ENCODE results near the gene RAB4A.

DNA sequence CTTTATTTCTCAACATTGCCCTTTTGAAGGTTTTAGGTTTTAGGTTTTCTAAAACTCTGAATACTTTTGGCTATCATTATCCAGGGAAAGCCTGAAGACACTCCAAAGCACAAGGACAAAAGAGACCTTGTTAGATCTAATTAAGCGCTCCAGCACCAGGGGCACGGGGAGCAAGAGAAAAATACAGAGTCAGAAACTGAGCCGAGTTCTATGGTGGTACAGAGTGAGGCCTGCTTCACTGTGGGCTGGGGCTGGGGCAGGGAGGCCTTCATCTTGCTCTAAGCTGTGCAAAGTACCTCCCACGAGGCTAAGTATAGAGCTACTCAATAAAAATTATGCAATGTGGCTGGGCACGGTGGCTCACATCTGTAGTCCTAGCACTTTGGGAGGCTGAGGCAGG lies 19.7 kb upstream of the RAB4A start:
- TF ChIP-seq POLR2A (IDR thresholded peaks at IDR 0.05), result no peak
- TF ChIP-seq, protein P1, sequence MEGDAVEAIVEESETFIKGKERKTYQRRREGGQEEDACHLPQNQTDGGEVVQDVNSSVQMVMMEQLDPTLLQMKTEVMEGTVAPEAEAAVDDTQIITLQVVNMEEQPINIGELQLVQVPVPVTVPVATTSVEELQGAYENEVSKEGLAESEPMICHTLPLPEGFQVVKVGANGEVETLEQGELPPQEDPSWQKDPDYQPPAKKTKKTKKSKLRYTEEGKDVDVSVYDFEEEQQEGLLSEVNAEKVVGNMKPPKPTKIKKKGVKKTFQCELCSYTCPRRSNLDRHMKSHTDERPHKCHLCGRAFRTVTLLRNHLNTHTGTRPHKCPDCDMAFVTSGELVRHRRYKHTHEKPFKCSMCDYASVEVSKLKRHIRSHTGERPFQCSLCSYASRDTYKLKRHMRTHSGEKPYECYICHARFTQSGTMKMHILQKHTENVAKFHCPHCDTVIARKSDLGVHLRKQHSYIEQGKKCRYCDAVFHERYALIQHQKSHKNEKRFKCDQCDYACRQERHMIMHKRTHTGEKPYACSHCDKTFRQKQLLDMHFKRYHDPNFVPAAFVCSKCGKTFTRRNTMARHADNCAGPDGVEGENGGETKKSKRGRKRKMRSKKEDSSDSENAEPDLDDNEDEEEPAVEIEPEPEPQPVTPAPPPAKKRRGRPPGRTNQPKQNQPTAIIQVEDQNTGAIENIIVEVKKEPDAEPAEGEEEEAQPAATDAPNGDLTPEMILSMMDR (IDR thresholded peaks at IDR 0.05), result no peak

Measured in uterus (tissue), 2 donors.